K562 (cell line): Measurements from ENCODE around the gene AP1B1. TPM values are rescaled to one million over a fixed set of nuclear protein-coding genes. Genes with fewer than 3 reads are reported as not detected.

Source experiments
- C11orf30 ChIP-seq: fragments of 450-650 bp; IDR thresholded peaks from 2 replicates; pipeline ENCODE4 v1.6.1; 2016; ENCODE audit warnings: low read depth, mild to moderate bottlenecking
- E2F6 ChIP-seq, 2 experiments: IDR thresholded peaks; 2 replicates each; pipeline ENCODE4 v1.6.1; 2011; ENCODE audit warnings: borderline replicate concordance in 1 of 2, control low read depth in 1 of 2, low read depth in 1 of 2, low read length in 1 of 2, mild to moderate bottlenecking in 1 of 2, mixed read lengths in 1 of 2, moderate library complexity in 1 of 2; ENCODE audit not compliant: insufficient read depth in 1 of 2, insufficient read length in 1 of 2, poor library complexity in 1 of 2, severe bottlenecking in 1 of 2; ENCODE audit errors: extremely low read depth in 1 of 2
- GABPB1 ChIP-seq: sonication (generic); formaldehyde crosslinking; IDR thresholded peaks from 2 replicates; pipeline ENCODE4 v1.8.0; 2022; ENCODE audit warnings: mild to moderate bottlenecking, missing genetic modification reagents
- HNRNPH1 ChIP-seq: fragments of 200-400 bp; formaldehyde crosslinking; optimal IDR thresholded peaks from 2 replicates; pipeline ENCODE3; 2017; ENCODE audit warnings: low read depth, mild to moderate bottlenecking, low read length, moderate library complexity
- KAT2B ChIP-seq: IDR thresholded peaks from one replicate; pipeline ENCODE4 v1.6.1; 2012; ENCODE audit warnings: low read depth, mild to moderate bottlenecking, control low read depth, inconsistent platforms, low read length, moderate library complexity
- KDM4B ChIP-seq, 2 experiments: fragments of 450-650 bp in 1 of 2; sonication (generic) in 1 of 2; IDR thresholded peaks; 2 replicates each; pipeline ENCODE4 v1.6.1; 2016 to 2017; ENCODE audit warnings: borderline replicate concordance in 2 of 2, antibody characterized with exemption in 1 of 2, low read depth in 1 of 2, mild to moderate bottlenecking in 1 of 2
- L3MBTL2 ChIP-seq: fragments of 450-650 bp; IDR thresholded peaks from 2 replicates; pipeline ENCODE4 v1.6.1; 2016; ENCODE audit warnings: mild to moderate bottlenecking, moderate library complexity
- NR2C2 ChIP-seq, 2 experiments: fragments of 200-800 bp in 1 of 2; sonication (Bioruptor generic) in 1 of 2; sonication (generic) in 1 of 2; formaldehyde crosslinking in 1 of 2; IDR thresholded peaks; 2 replicates each; pipeline versions ENCODE4 v1.6.1 to v1.8.0; 2016 to 2022; ENCODE audit warnings: mild to moderate bottlenecking in 1 of 2, missing compliant biosample characterization in 1 of 2, missing genetic modification characterization in 1 of 2, missing genetic modification reagents in 1 of 2
- NR2F6 ChIP-seq: fragments of 450-650 bp; formaldehyde crosslinking; IDR thresholded peaks from 2 replicates; pipeline ENCODE4 v1.4.0; 2020; ENCODE audit warnings: mild to moderate bottlenecking
- PBX2 ChIP-seq, 2 experiments: IDR thresholded peaks in 1 of 2; conservative IDR thresholded peaks in 1 of 2; 2 replicates each; pipeline ENCODE4 v1.6.1; 2016; ENCODE audit warnings: low read depth in 2 of 2, mild to moderate bottlenecking in 1 of 2, missing compliant biosample characterization in 1 of 2, missing genetic modification characterization in 1 of 2, moderate library complexity in 1 of 2
- SMAD2 ChIP-seq: fragments of 150-350 bp; IDR thresholded peaks from 2 replicates; pipeline ENCODE4 v1.6.1; 2014; ENCODE audit warnings: low read depth, mild to moderate bottlenecking, low read length
- SMARCB1 ChIP-seq: IDR thresholded peaks from 2 replicates; pipeline ENCODE4 v1.6.1; 2011; ENCODE audit warnings: improper control_type of control experiment, low read depth; ENCODE audit not compliant: insufficient read length
- TAF9B ChIP-seq: fragments of 450-650 bp; IDR thresholded peaks from 2 replicates; pipeline ENCODE4 v1.6.1; 2018; ENCODE audit warnings: mild to moderate bottlenecking; ENCODE audit not compliant: partially characterized antibody
- ZBTB7A ChIP-seq: IDR thresholded peaks from 2 replicates; pipeline ENCODE4 v1.6.1; 2011; ENCODE audit warnings: low read depth, mild to moderate bottlenecking, low read length, moderate library complexity, borderline replicate concordance; ENCODE audit not compliant: control insufficient read depth
- ZC3H11A ChIP-seq: IDR thresholded peaks from 2 replicates; pipeline ENCODE4 v1.6.1; 2012; ENCODE audit warnings: low read depth, low read length, improper control_type of control experiment
- ZNF23 ChIP-seq: fragments of 250-450 bp; sonication (Bioruptor Pico); IDR thresholded peaks from 2 replicates; pipeline ENCODE4 v1.4.0; 2020; ENCODE audit warnings: mild to moderate bottlenecking
- ZNF24 ChIP-seq: fragments of 450-650 bp; IDR thresholded peaks from 2 replicates; pipeline ENCODE4 v1.6.1; 2016
- ZNF280B ChIP-seq: fragments of 250-450 bp; sonication (Bioruptor Pico); IDR thresholded peaks from 2 replicates; pipeline ENCODE4 v1.5.1; 2021; ENCODE audit warnings: mild to moderate bottlenecking
- ZNF347 ChIP-seq: fragments of 450-650 bp; formaldehyde crosslinking; IDR thresholded peaks from 2 replicates; pipeline ENCODE4 v1.4.0; 2020; ENCODE audit warnings: low read depth, mild to moderate bottlenecking, moderate library complexity
- ZNF695 ChIP-seq: fragments of 450-650 bp; formaldehyde crosslinking; IDR thresholded peaks from 2 replicates; pipeline ENCODE4 v1.4.0; 2020; ENCODE audit warnings: mild to moderate bottlenecking, moderate library complexity
- ZNF699 ChIP-seq: fragments of 250-450 bp; sonication (Bioruptor Pico); IDR thresholded peaks from 2 replicates; pipeline ENCODE4 v1.8.0; 2021; ENCODE audit warnings: mild to moderate bottlenecking, moderate library complexity; ENCODE audit not compliant: insufficient replicate concordance
- ZNF780A ChIP-seq: fragments of 250-450 bp; sonication (Bioruptor Pico); IDR thresholded peaks from 2 replicates; pipeline ENCODE4 v1.5.0; 2021; ENCODE audit warnings: mild to moderate bottlenecking
- polyA plus RNA-seq, 8 experiments: library from polyadenylated mRNA; depleted of rRNA in 4 of 8; stranded (reverse) in 5 of 8; unstranded in 3 of 8; fragments of >200 nt; fragmentation: Nextera tagmentation in 2 of 8; fragmentation: Illumina TruSeq in 1 of 8; extraction: Ambion mirVana in 2 of 8; extraction: Trizol in 1 of 8; gene quantifications; 2 replicates each; pipeline versions ENCODE4 v1.2.1 to v1.2.3, GENCODE V29; 2011 to 2014; ENCODE audit warnings: inconsistent platforms in 1 of 8, missing spikeins in 1 of 8
- total RNA-seq, 7 experiments: library from RNA; depleted of rRNA in 6 of 7; stranded (reverse); fragments of >200 nt in 6 of 7; fragmentation: Illumina TruSeq in 2 of 7; extraction: Trizol in 2 of 7; gene quantifications; 2 replicates each; pipeline versions ENCODE4 v1.2.1 to v1.2.3, GENCODE V29; 2011 to 2021; ENCODE audit warnings: low replicate concordance in 1 of 7

AP1B1 gene
- total and polyA plus RNA-seq, 9 of the 15 experiments (the other 6 are each of a cell fraction or from before 2014, with no cell fraction given): 1.2 to 60.9 (median 30.1) TPM

GRCh38 chr22:29387921-29388758, at the start of gene AP1B1 (continued):
- TF ChIP-seq PBX2 (CRISPR knock-in tag; IDR thresholded peaks at IDR 0.05; ENCODE audit: low read depth): no peak
- TF ChIP-seq PBX2 (tag; conservative IDR thresholded peaks at IDR 0.05; ENCODE audit: low read depth): no peak
- TF ChIP-seq SMARCB1: no peak
- TF ChIP-seq NR2C2 (CRISPR knock-in tag; IDR thresholded peaks at IDR 0.05): peak; percentile 73
- peak; percentile 98 for TF ChIP-seq NR2C2 (tag; IDR thresholded peaks at IDR 0.05)
- no peak for TF ChIP-seq ZNF23 (CRISPR knock-in tag)
- TF ChIP-seq GABPB1 (CRISPR knock-in tag): peak; percentile 92
- no peak for TF ChIP-seq ZNF699 (CRISPR knock-in tag)
- TF ChIP-seq ZNF695 (CRISPR knock-in tag): no peak
- no peak for TF ChIP-seq KAT2B
- no peak for TF ChIP-seq SMAD2
- no peak for TF ChIP-seq C11orf30
- TF ChIP-seq HNRNPH1: no peak
- TF ChIP-seq L3MBTL2: peak; percentile 30; the same call in 1 of the 2 replicates
- no peak for TF ChIP-seq ZNF280B (CRISPR knock-in tag)
- TF ChIP-seq ZNF347: no peak
- no peak for TF ChIP-seq NR2F6 (CRISPR knock-in tag)
- TF ChIP-seq ZC3H11A: no peak
- peak; percentile 24 for TF ChIP-seq TAF9B
- peak in 1 of 2 experiments; percentile 36; a peak in 1 of 4 replicates for TF ChIP-seq KDM4B (IDR thresholded peaks at IDR 0.05; ENCODE audit: borderline replicate concordance in 2 of 2, low read depth in 1 of 2)
- TF ChIP-seq ZNF780A (CRISPR knock-in tag): no peak
- TF ChIP-seq E2F6 (IDR thresholded peaks at IDR 0.05; ENCODE audit: borderline replicate concordance in 1 of 2, extremely low read depth in 1 of 2, insufficient read depth in 1 of 2, insufficient read length in 1 of 2, low read depth in 1 of 2, low read length in 1 of 2, poor library complexity in 1 of 2, severe bottlenecking in 1 of 2): peak in 1 of 2 experiments; percentile 51
- peak; percentile 81 for TF ChIP-seq ZBTB7A
- no peak for TF ChIP-seq ZNF24
